ENCODE results near the gene MCCD1.

GRCh38 chr6:31485055-31485454 is 43.7 kb upstream of the MCCD1 start:
- no peak for TF ChIP-seq CTCF (IDR thresholded peaks at IDR 0.05)
- TF ChIP-seq POLR2A (IDR thresholded peaks at IDR 0.05), result no peak

Measured in Peyer's patch (tissue), 4 donors.